AG09319 (cell line): ENCODE data around the gene FLOT1.

ENCODE experiments used
- DNase-seq: peaks from one replicate; pipeline ENCODE4 v3.0.0-alpha.2; 2010; ENCODE audit warnings: low read depth; ENCODE audit errors: extremely low read depth
- TF ChIP-seq, protein P1 (sequence below): IDR thresholded peaks from 2 replicates; pipeline ENCODE4 v1.5.1; 2011; ENCODE audit warnings: low read depth, mild to moderate bottlenecking, inconsistent platforms, low read length, moderate library complexity

FLOT1 gene

GRCh38 chr6:30781395-30781742 lies 38.9 kb upstream of the FLOT1 start:
- no peak for DNase-seq
- TF ChIP-seq, protein P1, sequence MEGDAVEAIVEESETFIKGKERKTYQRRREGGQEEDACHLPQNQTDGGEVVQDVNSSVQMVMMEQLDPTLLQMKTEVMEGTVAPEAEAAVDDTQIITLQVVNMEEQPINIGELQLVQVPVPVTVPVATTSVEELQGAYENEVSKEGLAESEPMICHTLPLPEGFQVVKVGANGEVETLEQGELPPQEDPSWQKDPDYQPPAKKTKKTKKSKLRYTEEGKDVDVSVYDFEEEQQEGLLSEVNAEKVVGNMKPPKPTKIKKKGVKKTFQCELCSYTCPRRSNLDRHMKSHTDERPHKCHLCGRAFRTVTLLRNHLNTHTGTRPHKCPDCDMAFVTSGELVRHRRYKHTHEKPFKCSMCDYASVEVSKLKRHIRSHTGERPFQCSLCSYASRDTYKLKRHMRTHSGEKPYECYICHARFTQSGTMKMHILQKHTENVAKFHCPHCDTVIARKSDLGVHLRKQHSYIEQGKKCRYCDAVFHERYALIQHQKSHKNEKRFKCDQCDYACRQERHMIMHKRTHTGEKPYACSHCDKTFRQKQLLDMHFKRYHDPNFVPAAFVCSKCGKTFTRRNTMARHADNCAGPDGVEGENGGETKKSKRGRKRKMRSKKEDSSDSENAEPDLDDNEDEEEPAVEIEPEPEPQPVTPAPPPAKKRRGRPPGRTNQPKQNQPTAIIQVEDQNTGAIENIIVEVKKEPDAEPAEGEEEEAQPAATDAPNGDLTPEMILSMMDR: no peak

DNA sequence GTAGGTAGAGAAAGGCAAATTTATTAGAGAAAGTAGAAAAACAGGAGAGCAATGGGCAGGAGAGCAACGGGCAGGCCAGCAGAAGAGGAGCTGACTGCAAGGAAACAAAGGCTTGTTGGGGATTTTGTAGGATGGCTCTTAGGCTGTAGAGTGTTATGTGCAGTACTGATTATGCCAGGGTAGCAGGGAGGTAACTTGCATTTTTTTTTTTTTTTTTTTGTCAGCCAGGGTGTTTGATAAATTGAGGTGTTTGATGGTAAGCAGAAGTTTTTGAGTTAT lies 38.1 kb upstream of the FLOT1 start:
- TF ChIP-seq, protein P1: no peak
- DNase-seq: no peak

DNA sequence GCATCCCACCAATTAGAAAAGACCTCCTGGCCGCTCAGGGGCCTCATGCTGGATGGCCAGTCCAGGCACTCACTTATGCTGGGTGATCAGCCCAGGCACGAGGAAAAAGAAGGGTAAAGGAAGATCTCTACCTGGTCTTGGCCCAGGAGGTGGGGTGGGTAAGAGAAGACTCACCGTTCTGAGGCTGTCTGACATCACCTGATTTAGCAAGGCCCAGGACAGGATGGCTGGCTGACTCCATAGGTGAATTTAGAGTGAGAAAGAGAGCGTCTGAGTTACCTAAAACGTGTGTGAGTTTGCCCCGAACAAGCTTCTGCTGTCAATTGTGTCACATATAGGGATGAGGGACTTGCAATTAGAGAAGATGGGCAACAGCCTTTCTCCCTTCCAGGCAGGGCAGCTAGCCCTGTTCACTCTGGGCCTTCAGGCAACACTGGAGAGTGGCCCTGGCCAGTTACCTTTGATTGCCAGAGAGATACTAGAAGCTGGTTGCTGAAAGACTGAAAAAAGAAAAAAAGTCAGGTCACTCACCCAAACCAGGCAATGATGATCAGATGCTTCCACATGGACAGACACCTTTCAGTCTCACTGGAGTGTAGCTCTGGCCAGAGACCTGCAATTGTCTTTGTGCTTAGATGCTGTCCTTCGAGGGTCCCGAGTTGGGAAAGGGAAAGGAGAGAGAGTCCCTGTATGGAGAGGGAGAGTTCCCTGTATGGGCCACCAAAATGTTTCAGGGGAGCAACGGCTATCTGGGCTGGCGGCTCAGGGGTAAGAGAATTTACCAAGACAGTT lies 37.6 kb upstream of the FLOT1 start:
- DNase-seq: no peak
- TF ChIP-seq, protein P1: no peak

DNA sequence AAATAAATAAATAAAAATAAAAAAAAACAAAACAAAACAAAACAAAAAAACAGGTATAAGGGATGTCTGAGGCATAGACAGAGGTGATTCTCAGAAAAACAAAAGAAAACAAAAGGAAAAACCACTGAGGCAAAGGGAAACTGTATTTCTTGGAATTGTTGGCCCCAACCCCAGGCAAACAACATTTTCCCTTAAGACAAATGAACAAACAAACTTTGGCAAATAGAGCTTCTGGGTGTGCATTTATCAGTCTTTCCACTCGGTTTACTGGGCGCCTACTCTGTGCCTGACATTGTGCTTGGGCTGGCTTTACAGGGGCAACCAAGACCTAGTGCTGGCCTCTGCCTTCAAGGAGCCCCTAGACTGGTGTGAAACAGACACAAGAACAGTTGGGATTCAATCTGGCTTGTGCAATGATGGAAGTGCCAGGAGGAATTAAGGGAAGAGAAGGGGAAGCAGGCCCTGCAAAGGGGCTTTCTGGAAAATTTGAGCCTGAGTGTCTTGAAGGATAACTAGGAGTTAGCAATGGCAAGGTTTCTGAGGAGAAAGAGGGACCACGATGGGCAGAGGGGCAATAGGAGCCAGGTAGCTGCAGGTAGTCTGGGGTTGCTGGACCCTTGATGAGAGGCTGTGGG lies 35.6 kb upstream of the FLOT1 start:
- TF ChIP-seq, protein P1: no peak
- DNase-seq: no peak

- TF ChIP-seq, protein P1: no peak
- DNase-seq: no peak
Measured at GRCh38 chr6:30777155-30777485, 34.6 kb upstream of the FLOT1 start.

- DNase-seq: no peak
- TF ChIP-seq, protein P1: no peak
Measured at GRCh38 chr6:30776390-30777154, 34.1 kb upstream of the FLOT1 start.

DNA sequence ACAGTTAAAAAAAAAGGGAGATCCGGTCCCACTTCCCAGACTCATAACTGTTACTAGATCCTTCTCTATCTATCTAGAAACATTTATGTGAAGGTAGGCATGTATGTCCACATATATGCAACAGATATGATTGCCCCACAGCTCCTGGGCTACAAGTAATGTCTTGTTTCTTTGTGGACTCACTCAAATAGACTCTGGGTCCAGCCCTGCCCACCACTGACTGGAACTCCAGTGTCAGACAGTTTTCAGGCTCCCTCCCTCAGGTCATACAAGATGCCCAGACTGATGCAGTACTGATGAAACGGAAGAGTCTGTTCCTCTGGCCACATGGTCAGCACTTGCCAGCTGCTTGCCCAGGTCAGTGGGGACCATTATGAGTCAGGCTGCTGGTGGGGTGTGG lies 32.6 kb upstream of the FLOT1 start:
- DNase-seq: no peak
- TF ChIP-seq, protein P1: no peak
